CD4-positive, alpha-beta T cell treated with Interleukin-15 for 1 hour (primary cell): ENCODE data around the gene MTFR1L.
"Not testable (repeated sequence)": the region's sequence is repeated elsewhere in the genome, so short reads cannot be mapped to it uniquely, and the experiment has no call there.

Source experiments
- DNase-seq: peaks from one replicate; pipeline ENCODE4 v3.0.0-alpha.2; 2020

Gene MTFR1L

GRCh38 chr1:25829046-25829445 lies 9.3 kb downstream of the MTFR1L start:
- no peak for DNase-seq

DNA sequence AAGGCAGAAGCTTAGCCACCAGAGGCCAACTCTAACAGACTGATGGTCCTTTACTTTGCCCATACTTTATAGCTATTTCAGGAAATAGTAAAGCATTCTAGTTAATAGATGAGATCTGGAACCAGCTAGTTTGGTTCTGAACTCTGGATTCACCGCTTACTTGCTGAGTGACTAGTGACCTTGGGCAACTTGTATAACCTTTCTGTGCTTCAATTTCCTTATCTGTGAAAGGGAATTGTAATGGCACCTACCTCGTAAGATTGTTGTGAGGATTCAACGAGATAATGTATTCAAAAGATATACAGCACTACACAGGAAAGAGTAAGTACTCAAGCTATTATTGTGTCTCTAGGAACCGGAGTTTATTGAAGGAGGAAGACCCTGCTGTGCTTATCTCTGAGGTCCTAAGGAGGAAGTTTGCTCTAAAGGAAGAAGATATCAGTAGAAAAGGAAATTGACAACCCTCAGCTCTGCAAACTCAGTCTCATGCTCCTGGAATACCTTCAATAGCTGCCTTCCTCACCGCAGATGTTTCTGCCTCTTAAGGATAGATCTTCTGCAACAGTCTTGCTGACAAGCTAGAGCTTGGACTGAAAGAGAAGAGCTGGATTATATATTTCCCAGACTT lies 11.9 kb downstream of the MTFR1L start:
- DNase-seq: no peak

DNA sequence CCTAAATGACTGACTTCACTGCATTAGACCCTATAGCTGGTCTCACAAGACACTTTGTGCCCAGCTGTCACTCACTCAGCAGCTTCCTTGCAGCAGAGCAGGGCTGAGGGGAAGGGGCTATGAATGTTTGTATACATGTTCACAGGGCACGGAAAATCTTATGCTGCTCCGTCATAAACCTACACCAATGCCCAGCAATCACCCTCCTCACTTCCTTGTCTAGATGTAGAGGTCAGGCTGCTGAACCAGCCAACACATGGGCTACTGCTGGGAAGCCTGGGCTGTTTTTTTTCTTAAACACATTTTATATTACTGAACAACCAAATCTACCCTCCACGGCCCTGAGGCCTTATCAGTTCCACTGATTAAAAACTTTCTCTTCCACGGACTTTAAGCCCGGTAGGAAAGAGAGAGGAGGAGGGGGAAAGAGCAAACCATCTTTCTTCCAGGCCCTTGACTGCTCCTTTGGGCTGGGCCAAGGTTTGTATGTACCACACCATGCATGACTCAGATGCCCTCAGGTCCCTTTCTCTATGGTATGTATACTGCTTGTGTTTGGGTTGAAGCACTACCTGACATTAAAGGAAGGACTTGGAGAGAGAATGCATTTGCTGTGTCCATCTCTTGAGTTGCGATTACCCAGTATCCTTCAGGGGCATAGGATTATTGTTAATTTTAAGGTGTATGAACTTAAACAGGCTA lies 12.7 kb downstream of the MTFR1L start:
- no peak for DNase-seq

GRCh38 chr1:25833158-25833557 lies 13.4 kb downstream of the MTFR1L start:
- no peak for DNase-seq

DNA sequence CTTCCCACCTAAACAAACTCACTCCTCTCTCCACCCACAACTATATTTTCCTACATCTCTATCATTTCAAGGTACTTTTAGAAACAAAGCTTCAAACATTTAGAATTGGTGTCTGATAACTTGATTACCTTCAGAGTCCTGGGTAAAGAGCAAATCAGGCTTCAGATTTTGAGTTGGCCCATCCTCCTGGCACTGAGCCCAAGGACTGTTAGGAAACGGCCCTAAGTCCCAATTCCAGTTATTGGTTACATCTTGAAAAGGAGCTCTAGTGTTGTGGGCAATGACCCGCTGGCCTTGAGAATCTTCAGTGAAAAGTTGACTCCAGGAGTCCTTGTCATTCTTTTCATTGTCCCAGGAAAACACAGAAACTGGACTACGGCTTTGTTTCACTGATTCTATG lies 15.1 kb downstream of the MTFR1L start:
- DNase-seq: no peak

GRCh38 chr1:25836695-25837094 lies 16.9 kb downstream of the MTFR1L start:
- DNase-seq: no peak

GRCh38 chr1:25837262-25837875 lies 17.6 kb downstream of the MTFR1L start:
- no peak for DNase-seq

DNA sequence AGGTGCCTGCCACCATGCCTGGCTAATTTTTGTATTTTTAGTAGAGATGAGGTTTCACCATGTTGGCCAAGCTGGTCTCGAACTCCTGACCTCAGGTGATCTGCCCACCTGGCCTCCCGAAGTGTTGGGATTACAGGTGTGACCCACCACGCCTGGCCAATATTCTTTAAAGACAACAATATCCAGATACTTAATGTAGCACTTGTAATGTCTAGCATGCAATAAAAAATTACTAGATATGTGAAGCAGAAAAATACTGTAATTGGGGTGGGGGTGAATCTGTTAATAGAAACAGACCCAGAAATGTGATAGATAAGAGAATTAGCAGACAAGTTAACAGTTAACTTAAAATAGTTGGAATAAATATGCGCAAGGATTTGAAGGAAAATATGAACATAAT lies 20.1 kb downstream of the MTFR1L start:
- not testable (repeated sequence) for DNase-seq

GRCh38 chr1:25843483-25843882 lies 23.7 kb downstream of the MTFR1L start:
- no peak for DNase-seq

DNA sequence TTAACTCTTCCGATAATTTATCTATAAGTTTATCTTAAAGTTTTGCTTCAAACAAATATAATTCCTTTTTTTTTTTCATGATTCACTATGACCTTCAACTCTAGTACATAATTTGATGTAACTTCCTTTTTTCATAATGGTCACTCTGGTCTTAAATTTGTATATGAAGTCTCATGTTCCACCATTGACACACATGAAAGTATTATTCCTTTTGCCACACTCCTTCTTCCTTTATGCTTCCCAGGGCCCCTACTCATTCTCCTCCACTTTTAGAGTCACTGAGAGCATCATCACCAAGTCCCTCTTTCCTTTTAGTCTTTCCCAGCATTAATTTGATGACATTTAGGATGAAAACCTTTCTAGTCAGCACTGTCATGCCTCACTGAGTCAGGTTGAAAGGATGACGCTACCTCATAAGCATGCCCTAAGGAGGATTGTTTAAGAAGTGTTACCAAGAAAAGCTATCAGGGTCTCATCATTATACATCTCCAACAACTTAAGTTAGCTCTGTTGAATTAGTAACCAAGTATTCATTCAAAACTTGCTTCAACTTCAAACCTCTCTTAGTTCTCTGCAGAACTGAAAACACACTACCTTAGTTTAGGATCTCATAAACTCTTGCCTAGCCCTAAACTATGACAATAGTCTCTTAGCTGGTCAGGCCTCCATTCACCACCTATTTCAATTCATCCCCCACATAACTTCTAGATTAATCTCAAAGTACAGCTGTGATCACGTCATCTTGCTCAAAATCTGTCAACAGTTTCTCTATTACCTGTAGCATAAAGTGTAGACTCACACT lies 25.0 kb downstream of the MTFR1L start:
- DNase-seq: no peak

GRCh38 chr1:25845664-25846063 lies 25.9 kb downstream of the MTFR1L start:
- DNase-seq: no peak

GRCh38 chr1:25847929-25848328 lies 28.2 kb downstream of the MTFR1L start:
- DNase-seq: no peak

- no peak for DNase-seq
Observed at GRCh38 chr1:25848531-25848930, 28.8 kb downstream of the MTFR1L start.

DNA sequence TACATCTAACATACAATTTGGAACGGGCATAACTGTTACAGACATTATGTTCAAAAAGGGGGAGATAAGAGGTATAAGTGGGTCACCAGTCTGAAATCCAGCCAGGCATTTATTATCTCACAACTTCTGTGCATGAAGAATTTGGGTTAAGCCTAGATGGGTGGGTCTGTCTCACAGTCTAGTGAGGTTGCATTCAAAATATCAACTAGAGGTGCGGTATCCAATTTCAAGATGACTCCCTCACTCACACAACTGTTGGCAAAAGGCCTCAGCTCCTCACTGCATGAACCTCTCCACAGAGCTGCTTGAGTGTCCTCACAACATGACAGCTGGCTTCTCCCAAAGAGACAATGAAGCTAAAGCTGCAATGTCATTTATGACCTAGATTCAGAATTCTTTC lies 34.8 kb downstream of the MTFR1L start:
- no peak for DNase-seq

DNA sequence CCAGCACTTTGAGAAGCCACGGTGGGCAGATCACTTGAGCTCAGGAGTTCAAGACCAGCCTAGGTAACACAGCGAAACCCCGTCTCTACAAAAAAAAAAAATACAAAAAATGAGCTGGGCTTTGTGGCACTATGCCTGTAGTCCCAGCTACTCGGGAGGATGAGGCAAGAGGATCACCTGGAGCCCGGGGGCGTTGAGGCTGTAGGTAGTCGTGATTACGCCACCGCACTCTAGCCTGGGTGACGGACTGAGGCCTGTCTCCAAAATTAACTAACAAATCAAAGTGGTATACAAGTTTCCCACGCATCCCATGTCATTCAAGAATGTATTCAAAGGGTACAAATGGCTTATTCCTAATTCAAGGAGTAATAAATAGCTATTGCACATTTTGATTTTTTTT lies 37.1 kb downstream of the MTFR1L start:
- DNase-seq: no peak

DNA sequence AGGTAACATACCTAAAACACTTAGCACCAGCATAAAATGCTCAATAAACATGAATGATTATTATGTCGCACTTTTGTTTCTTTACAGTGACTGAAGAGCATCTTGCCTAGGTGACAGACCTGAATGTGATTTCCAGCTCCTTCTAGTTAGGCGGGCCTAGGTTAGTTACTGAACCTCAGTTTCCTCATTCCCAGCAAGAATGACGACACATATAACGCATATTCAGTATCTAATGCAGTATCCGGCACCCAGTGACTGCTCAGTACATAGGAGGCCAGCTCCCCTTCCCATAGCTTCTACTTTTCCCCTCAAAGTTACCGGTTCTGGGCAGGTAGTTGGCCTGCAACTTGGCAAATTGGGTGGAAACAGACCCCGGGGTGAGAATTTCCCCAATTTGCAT lies 38.7 kb downstream of the MTFR1L start:
- DNase-seq: no peak

DNA sequence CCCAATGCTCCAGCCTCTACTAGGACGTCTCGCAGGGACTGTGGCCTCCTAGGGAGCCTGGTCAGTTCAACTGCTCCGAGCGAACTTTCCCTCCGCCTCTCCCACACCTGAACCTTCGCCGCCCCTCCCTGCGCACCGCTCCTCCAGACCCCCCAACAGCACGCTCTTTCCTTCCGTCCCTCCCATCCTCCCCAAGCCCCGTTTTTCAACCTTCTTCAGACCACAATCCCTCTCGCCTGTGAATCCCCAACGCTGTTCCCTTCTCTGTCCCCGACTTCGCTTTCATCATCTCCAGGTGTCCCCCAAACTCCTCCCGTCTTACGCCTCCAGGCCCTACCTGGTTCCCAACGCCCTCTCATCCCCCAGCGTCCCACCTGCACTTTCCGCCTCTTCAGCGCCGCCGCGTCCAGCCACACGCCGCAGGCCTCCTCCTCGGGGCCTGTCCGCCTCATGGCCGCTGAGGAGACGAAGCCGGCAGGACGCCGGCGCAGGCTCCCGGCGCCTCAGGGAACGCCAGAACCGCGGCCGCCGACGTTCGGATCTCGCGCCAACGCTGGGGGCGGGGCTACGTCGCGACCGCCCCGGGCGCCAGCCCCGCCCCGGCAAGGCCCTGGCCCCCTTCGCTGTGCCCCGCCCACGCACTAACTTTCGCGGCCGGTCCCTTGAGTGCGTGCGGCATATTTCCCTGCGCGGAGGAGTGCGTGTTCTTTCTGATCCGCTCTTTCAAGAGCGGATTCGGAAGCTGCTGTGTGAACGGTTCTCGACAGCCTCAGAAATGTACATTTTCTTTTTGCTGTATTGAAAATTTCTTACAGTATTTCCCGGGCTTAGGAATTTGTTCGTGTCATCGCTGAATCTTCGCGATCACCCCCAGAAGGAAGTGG lies 39.4 kb downstream of the MTFR1L start, which contains the start of gene AUNIP:
AUNIP (minus strand) TSS at position 552 of the 884 bp plus-strand sequence; CDS start at position 452, 100 bp downstream.
- DNase-seq: peak; percentile 90

DNA sequence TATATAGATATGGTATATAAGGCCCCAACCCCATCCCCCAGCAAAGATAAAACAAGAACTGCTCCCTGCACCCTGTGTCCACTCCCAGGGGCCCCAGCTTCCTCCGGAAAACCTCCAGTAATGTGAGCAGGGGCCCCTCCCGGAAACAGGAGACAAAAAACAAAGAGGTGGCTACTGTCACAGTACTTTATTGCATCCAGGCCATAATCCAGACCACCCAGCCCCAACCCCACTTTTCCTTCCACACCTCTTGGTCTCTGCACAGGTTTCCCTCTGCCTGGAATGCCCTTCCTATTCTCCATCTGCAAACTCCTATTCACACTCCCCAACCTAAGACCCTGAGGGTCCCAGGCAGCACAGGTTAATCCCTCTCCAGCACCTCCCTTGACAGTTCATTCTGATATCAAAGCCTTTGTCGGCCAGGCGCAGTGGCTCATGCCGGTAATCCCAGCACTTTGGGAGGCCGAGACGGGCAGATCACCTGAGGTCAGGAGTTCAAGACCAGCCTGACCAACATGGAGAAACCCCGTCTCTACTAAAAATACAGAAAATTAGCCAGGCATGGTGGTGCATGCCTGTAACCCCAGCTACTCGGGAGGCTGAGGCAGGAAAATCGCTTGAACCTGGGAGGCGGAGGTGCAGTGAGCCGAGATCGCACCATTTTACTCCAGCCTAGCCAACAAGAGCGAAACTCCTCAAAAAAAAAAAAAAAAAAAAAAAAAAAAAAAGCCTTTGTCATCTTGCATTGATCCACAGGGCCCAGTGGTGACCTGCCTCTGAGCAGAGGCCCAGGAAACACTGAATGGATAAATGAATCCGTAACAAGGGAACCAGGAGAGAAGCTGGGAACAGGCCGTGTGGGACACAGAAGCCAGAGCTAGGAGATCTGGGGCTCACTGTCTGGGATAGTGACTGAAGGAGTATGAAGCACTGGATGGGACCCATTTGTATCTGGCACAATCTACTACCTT lies 41.8 kb downstream of the MTFR1L start:
- peak; percentile 25 for DNase-seq

DNA sequence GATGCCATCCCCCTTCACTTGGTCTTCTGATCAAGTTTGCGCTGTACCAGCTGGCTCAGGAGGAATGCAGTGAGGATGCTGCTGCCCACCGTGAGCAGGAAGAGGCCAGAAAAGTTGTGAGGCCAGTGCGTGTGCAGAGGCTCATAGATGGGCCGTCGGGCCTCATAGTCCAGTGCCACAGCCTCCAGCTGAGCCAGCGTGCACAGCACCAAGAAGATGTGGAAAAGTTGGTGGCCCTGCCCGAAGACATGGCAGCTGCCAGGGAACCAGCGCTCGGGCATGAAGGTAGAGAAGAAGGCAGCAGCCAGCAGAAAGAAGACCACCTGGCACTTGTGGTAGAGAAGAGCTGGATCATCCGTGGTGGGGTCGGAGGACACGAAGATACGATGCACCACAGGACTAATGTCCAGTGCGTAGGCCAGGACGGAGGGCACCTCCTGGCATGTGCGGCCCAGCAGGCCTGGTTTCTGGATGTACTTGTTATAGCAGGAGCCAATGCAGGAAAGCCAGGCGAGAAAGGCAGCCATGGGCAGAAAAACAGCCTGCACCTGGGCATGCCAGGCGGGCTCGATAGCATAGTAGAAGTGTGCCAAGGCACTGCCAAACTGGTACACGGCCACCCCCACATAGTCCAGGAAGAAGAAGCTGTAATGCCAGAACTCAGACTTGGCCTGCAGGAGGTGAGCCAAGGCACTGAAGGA lies 43.2 kb downstream of the MTFR1L start:
- no peak for DNase-seq

DNA sequence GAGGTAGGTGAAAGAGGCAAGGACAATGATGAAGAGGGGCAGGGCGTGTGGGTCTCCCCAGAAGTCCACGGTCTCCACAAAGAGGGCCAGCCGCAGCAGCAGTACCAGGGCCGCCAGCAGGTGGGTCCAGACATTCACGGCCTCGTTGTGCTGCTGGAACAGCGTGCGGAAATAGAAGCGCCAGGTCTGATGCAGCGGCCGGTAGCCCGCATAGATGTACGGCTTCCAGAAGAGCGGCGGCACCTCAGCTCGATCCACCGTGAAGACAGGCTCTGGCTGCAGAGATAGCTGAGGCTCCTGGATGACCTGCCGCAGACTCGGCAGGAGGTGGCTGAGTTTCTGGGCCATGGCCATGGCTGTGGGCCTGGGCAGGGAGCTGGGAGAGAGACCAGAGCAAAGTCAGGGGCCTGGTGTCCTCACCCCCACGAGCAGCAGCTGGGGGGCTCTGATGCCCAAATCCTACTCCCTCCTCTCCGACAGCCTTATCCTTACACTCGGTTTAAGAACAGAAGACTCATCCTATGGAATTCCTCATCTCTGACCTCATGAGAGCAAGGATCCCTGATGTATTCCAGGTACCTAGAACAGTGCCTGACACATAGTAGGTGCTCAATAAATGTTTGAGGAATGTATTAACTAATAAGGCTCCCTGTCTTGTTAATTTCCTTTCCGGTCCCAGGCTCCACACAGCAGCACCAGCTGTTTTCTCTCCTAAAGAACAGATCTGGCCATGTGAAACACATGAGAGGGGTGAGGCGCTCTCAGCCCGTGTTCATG lies 43.9 kb downstream of the MTFR1L start:
- DNase-seq: no peak
